Activated CD4-positive, alpha-beta T cell treated with anti-CD3 and anti-CD28 coated beads, Interleukin-2, amount 10 ng/mL, durations not matched to agents 7 days and 5 days (primary cell): ENCODE results near the gene NBPF10. TPM values are rescaled to one million over a fixed set of nuclear protein-coding genes. Genes with fewer than 3 reads are reported as not detected.
"Not testable (repeated sequence)": the region's sequence is repeated elsewhere in the genome, so short reads cannot be mapped to it uniquely, and the experiment has no call there.

Source experiments
- CTCF ChIA-PET: fragments of 350-600 bp; sonication (Branson Sonifier 250); formaldehyde crosslinking; loops from one replicate; lab custom pipeline; 2021; ENCODE audit warnings: antibody characterized with exemption; lab: Charles Lee
- POLR2A ChIA-PET: fragments of 350-600 bp; sonication (Branson Sonifier 250); formaldehyde crosslinking; loops from one replicate; lab custom pipeline; 2021; ENCODE audit warnings: antibody characterized with exemption; lab: Charles Lee
- DNase-seq: peaks from one replicate; pipeline ENCODE4 v3.0.0-alpha.2; 2020
- H3K27ac Mint-ChIP-seq: one replicate; pipeline ENCODE4 v1.8.0; 2021; ENCODE audit warnings: mild to moderate bottlenecking, moderate library complexity, mixed read lengths
- H3K27me3 Mint-ChIP-seq: one replicate; pipeline ENCODE4 v1.8.0; 2021; ENCODE audit warnings: mixed read lengths
- H3K36me3 Mint-ChIP-seq: one replicate; pipeline ENCODE4 v1.8.0; 2021; ENCODE audit warnings: low read depth, mixed read lengths
- H3K4me1 Mint-ChIP-seq: one replicate; pipeline ENCODE4 v1.8.0; 2021; ENCODE audit warnings: mixed read lengths
- H3K4me3 Mint-ChIP-seq: one replicate; pipeline ENCODE4 v1.8.0; 2021; ENCODE audit warnings: mild to moderate bottlenecking, moderate library complexity, mixed read lengths
- H3K9me3 Mint-ChIP-seq: one replicate; pipeline ENCODE4 v1.8.0; 2021; ENCODE audit warnings: mixed read lengths
- total RNA-seq, 2 experiments: library from RNA; stranded (reverse); gene quantifications; one replicate each; pipeline ENCODE4 v1.2.3, GENCODE V29; 2021

NBPF10 gene
- 1 to 10 TPM; 2.7 to 2.8 TPM for total RNA-seq

- H3K4me3 Mint-ChIP-seq, H3K36me3 Mint-ChIP-seq, H3K27me3 Mint-ChIP-seq, H3K9me3 Mint-ChIP-seq, POLR2A ChIA-PET, CTCF ChIA-PET, H3K4me1 Mint-ChIP-seq, H3K27ac Mint-ChIP-seq: not testable (repeated sequence)
- DNase-seq = peak; percentile 5
Measured at GRCh38 chr1:146144465-146144864, at the start of gene NBPF10. NBPF10 (minus strand) TSS chr1:146144804; CDS start chr1:146144769, 35 bp downstream.

- H3K27me3 Mint-ChIP-seq, POLR2A ChIA-PET, DNase-seq, H3K27ac Mint-ChIP-seq, CTCF ChIA-PET, H3K4me3 Mint-ChIP-seq, H3K36me3 Mint-ChIP-seq, H3K4me1 Mint-ChIP-seq, H3K9me3 Mint-ChIP-seq: not testable (repeated sequence)
Measured at GRCh38 chr1:146174531-146174930, 29.9 kb upstream of the NBPF10 start.

GRCh38 chr1:146167740-146168139 lies 23.1 kb upstream of the NBPF10 start:
- H3K36me3 Mint-ChIP-seq, H3K27ac Mint-ChIP-seq, H3K27me3 Mint-ChIP-seq, CTCF ChIA-PET, H3K9me3 Mint-ChIP-seq, DNase-seq, H3K4me3 Mint-ChIP-seq, POLR2A ChIA-PET, H3K4me1 Mint-ChIP-seq: not testable (repeated sequence)

GRCh38 chr1:146167273-146167672 lies 22.7 kb upstream of the NBPF10 start:
- H3K9me3 Mint-ChIP-seq, H3K4me1 Mint-ChIP-seq, H3K4me3 Mint-ChIP-seq, H3K27ac Mint-ChIP-seq, H3K36me3 Mint-ChIP-seq, POLR2A ChIA-PET, DNase-seq, CTCF ChIA-PET, H3K27me3 Mint-ChIP-seq: not testable (repeated sequence)

Other genes starting within 250 kb of the NBPF10 start
- gene ITGA10, start 234.8 kb downstream of the NBPF10 start, total RNA-seq = 1 to 10 TPM; 1.5 to 1.9 TPM
- 10 to 100 TPM; 36.9 to 44.6 TPM for gene PEX11B, start 226.1 kb downstream of the NBPF10 start, total RNA-seq
- 100 to 1,000 TPM; 175 to 188 TPM for gene RBM8A, start 217.3 kb downstream of the NBPF10 start, total RNA-seq
- gene LIX1L, start 186.8 kb downstream of the NBPF10 start, total RNA-seq = 10 to 100 TPM; 49.5 to 57.5 TPM
- 1 to 10 TPM; 2.0 to 2.2 TPM for gene ANKRD34A, start 180.2 kb downstream of the NBPF10 start, total RNA-seq
- 10 to 100 TPM; 27.3 to 29.2 TPM for gene POLR3GL, start 180.1 kb downstream of the NBPF10 start, total RNA-seq
- gene TXNIP, start 148.2 kb downstream of the NBPF10 start, total RNA-seq = 100 to 1,000 TPM; 240 to 262 TPM
- gene HJV, start 123.1 kb downstream of the NBPF10 start, total RNA-seq = not detected
- gene NOTCH2NLA, start 84.2 kb upstream of the NBPF10 start, total RNA-seq = 10 to 100 TPM; 31.3 to 35.4 TPM